Fibroblast of mammary gland (primary cell): ENCODE measurements around the gene TSC2.

Experiments used
- DNase-seq: peaks from one replicate; pipeline ENCODE4 v3.0.0-alpha.2; 2010; ENCODE audit warnings: low read depth
- H3K4me3 ChIP-seq: 2 replicates; pipeline ENCODE4 v1.5.1; 2011; ENCODE audit warnings: low read depth, mild to moderate bottlenecking, low read length, moderate library complexity; ENCODE audit not compliant: control insufficient read depth
- TF ChIP-seq, protein P1 (sequence below): conservative IDR thresholded peaks from 2 replicates; pipeline ENCODE4 v1.5.1; 2011; ENCODE audit warnings: low read depth, low read length, inconsistent platforms; ENCODE audit not compliant: control insufficient read depth, insufficient read depth

Gene TSC2

DNA sequence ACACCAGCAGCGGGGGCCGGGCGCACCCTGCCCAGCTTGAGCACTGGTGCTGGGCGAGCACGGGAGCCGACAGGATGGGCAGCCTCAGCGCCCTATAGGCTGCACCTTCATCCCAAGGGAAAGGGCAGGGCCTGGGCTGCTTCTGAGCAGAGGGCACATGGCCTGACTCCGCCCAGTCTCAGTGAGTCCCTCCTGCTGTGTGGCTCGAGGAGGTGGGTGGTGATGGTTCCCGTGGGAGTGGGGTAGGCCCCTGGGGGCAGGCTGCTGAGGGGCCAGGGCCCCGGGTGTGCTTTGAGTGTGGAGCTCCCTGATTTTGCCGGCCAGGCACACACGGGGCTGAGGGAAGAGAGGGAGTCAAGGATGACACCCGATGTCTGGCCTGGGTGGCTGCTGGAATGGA, 37.9 kb downstream of the TSC2 start:
- TF ChIP-seq, protein P1, sequence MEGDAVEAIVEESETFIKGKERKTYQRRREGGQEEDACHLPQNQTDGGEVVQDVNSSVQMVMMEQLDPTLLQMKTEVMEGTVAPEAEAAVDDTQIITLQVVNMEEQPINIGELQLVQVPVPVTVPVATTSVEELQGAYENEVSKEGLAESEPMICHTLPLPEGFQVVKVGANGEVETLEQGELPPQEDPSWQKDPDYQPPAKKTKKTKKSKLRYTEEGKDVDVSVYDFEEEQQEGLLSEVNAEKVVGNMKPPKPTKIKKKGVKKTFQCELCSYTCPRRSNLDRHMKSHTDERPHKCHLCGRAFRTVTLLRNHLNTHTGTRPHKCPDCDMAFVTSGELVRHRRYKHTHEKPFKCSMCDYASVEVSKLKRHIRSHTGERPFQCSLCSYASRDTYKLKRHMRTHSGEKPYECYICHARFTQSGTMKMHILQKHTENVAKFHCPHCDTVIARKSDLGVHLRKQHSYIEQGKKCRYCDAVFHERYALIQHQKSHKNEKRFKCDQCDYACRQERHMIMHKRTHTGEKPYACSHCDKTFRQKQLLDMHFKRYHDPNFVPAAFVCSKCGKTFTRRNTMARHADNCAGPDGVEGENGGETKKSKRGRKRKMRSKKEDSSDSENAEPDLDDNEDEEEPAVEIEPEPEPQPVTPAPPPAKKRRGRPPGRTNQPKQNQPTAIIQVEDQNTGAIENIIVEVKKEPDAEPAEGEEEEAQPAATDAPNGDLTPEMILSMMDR, result no peak
- H3K4me3 ChIP-seq, result no peak overlapping the region
- DNase-seq, result peak; percentile 29

DNA sequence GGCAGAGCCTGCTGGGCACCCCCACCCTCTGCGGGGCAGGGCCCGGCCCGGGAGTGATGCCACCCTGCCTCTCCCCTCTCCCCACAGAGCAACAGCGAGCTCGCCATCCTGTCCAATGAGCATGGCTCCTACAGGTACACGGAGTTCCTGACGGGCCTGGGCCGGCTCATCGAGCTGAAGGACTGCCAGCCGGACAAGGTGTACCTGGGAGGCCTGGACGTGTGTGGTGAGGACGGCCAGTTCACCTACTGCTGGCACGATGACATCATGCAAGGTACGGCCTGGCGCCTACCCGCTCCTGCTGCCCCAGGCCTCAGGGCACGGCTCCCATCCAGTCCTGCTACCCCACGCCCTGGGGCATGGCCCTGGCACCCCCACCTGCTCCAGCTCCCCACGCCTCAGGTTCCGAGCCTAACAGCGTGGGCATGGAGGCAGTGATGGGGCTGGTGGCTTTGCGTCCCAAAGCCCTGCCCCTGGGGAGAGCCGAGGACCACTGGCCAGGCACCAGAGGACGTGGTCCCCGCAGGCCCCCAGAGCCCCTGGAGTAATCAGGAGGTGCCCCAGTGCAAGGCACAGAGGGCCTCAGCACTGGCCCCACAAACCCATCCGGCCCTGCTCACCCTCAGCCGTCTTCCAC, 38.4 kb downstream of the TSC2 start:
- H3K4me3 ChIP-seq, result no peak overlapping the region
- DNase-seq, result no peak
- TF ChIP-seq, protein P1, result no peak

DNA sequence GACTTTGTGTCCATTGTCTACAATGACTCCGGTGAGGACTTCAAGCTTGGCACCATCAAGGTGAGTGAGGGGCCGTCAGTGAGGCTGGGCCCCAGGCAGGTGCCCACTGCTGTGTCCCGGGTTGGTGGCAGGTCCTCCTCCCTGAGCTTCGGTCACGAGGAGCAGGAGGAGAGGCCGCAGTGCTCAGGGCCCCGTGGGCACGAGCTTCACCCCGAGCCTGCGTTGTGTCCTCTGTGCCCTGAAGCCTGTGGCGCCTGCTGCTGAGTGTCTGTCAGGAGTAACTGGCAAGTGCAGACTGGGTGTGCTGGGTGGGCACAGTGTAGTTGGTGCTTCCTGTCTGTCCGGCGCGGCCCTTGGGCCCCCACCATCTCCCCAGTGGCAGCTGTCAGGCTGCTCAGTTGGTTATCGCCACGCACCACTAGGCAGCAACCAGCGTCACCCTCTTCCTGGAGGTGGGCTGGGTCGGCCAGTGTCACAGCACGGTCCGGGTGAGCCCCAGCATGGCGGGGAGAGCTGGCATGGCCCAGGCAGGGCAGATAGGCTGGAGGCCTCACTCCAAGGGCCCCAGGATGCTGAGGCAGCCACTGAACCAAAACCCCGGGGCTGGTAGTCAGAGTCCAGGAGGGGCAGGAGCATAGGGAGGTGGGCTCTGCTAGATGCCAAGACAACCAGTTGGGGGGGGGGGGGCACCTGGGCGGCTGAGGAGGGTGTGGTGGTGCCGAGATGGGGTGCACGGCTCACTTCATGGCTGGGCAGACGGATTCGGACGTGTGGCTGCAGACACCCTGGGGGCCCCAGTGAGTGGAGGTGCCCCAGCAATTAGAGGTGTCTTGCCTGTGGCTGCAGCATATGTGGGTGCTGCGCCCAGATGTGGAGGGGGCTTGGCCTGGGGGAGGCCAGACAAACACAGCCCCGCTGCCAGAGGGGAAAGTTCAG, 39.3 kb downstream of the TSC2 start:
- no peak for DNase-seq
- no peak overlapping the region for H3K4me3 ChIP-seq

DNA sequence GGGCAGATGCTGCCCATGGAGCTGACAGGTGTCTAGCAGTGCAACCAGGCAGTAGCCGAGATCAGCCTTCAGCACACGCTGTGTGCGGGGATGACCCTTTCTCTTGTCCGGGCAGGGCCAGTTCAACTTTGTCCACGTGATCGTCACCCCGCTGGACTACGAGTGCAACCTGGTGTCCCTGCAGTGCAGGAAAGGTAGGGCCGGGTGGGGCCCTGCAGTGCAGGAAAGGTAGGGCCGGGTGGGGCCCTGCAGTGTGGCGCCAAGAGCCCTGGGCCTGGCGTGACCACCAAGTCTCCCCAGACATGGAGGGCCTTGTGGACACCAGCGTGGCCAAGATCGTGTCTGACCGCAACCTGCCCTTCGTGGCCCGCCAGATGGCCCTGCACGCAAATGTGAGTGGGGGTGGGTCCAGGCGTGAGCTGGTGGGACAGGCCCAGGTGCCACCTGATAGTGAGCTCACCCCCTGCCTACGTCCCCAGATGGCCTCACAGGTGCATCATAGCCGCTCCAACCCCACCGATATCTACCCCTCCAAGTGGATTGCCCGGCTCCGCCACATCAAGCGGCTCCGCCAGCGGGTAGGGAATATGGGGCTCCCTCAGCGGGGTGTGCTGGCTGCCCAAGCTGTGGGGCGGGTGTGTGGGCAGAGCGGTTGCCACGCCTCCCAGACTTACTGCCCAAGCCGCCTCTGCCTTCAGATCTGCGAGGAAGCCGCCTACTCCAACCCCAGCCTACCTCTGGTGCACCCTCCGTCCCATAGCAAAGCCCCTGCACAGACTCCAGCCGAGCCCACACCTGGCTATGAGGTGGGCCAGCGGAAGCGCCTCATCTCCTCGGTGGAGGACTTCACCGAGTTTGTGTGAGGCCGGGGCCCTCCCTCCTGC, 40.2 kb downstream of the TSC2 start:
- H3K4me3 ChIP-seq, result no peak overlapping the region
- DNase-seq, result no peak
- TF ChIP-seq, protein P1, result no peak

More for the DNA sequence above, 39.3 kb downstream of the TSC2 start:
- TF ChIP-seq, protein P1, result no peak

DNA sequence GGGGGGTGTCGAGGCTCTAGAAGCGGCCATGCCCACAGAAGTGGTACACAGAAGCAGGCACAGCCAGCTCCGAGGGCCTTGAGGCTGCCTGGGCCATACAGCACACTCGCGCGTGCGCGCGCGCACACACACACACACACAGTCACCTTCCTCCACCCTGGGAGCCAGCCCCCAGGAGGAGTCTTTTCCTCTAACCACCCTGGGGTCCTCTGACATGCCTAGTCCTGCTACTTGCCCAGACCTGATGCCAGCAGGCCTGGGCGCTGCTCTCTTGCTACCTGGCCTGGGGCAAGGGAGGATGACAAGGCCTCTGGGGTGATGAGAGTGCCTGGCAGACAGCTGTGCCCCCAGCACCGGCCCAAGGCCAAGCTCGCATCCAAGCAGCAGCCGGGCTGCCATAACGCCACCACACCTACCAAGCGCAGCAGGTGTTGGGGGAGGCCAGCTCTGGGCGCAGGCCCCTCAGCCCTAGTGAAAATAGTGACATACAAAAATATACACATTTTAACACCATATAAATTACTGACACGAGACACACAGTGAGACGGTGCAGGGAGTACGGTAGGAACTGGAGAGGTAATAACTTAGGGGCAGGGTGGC, 41.1 kb downstream of the TSC2 start:
- no peak overlapping the region for H3K4me3 ChIP-seq
- TF ChIP-seq, protein P1, result no peak
- no peak for DNase-seq

DNA sequence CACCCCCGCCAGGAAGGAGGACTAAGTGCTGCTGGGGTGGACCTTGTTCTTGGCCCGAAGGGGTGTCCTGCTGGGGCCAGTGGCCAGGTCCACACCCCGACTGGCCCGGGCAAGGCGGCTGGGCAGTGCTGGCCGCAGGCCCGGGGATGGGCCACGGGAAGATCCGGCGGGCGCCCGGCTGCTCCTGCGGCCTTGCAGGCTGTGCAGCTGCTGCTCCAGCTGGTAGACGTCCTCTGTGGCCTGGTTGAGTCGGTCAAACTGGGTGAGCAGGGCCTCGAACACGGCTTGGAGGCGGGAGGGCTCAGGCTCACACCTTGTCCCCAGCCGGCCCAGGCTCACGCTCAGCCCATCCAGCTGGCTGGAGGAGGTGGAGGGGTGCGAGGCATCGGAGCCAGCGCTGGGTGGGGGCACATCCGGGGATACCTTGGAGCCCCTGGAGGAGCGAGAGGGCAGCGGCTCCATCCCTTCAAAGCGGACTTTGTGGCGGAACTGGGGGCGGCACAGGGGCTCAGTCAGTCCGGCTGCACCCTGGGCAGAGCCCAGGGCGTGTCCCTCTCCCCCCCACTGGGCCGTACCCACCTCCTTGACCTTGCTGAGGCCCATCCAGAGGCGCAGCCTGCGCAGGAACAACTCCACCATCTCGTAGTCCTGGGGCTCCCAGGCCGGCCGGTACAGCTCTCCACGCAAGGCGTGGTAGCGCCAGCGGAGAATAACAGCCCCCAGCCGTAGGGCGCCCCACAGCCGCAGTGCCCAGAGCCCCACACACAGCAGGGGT, 42.1 kb downstream of the TSC2 start:
- DNase-seq, result no peak
- no peak overlapping the region for H3K4me3 ChIP-seq
- TF ChIP-seq, protein P1, result no peak
